Stimulated activated CD8-positive, alpha-beta memory T cell treated with anti-CD3 and anti-CD28 coated beads, Interleukin-7, amount 100 ng/mL, for 48 hours (primary cell): ENCODE measurements around the gene ELMO1.

Experiments
- DNase-seq, 2 donors: peaks; one replicate each; pipeline ENCODE4 v3.0.0-alpha.2; 2020; ENCODE audit warnings: low read depth in 1 of 2; ENCODE audit errors: extremely low read depth in 1 of 2

Gene ELMO1

GRCh38 chr7:36942541-36942940 is 506.1 kb downstream of the ELMO1 start:
- DNase-seq = no peak

- DNase-seq = no peak
Measured at GRCh38 chr7:36942025-36942424, 506.6 kb downstream of the ELMO1 start.

- DNase-seq = no peak
Measured at GRCh38 chr7:36941359-36941758, 507.3 kb downstream of the ELMO1 start.

GRCh38 chr7:36939816-36940215 is 508.8 kb downstream of the ELMO1 start:
- no peak for DNase-seq

- DNase-seq = no peak
Measured at GRCh38 chr7:36937754-36938563, 510.7 kb downstream of the ELMO1 start.

GRCh38 chr7:36931892-36932291 is 516.8 kb downstream of the ELMO1 start:
- no peak for DNase-seq

GRCh38 chr7:36929791-36930190 is 518.9 kb downstream of the ELMO1 start:
- no peak for DNase-seq

- DNase-seq = no peak
Measured at GRCh38 chr7:36928718-36929117, 519.9 kb downstream of the ELMO1 start.

GRCh38 chr7:36928311-36928710 is 520.4 kb downstream of the ELMO1 start:
- DNase-seq = no peak

- no peak for DNase-seq
Measured at GRCh38 chr7:36925691-36926090, 523.0 kb downstream of the ELMO1 start.

GRCh38 chr7:36925207-36925606 is 523.5 kb downstream of the ELMO1 start:
- DNase-seq = no peak

GRCh38 chr7:36923943-36924436 is 524.7 kb downstream of the ELMO1 start:
- no peak for DNase-seq

GRCh38 chr7:36923185-36923584 is 525.5 kb downstream of the ELMO1 start:
- DNase-seq = no peak

- no peak for DNase-seq
Measured at GRCh38 chr7:36920433-36920832, 528.2 kb downstream of the ELMO1 start.

- no peak for DNase-seq
Measured at GRCh38 chr7:36919738-36920137, 528.9 kb downstream of the ELMO1 start.

GRCh38 chr7:36918591-36918990 is 530.1 kb downstream of the ELMO1 start:
- no peak for DNase-seq

- DNase-seq = no peak
Measured at GRCh38 chr7:36916619-36917018, 532.0 kb downstream of the ELMO1 start.

- no peak for DNase-seq
Measured at GRCh38 chr7:36916116-36916515, 532.5 kb downstream of the ELMO1 start.

GRCh38 chr7:36911788-36912187 is 536.9 kb downstream of the ELMO1 start:
- no peak for DNase-seq

- no peak for DNase-seq
Measured at GRCh38 chr7:36910859-36911258, 537.8 kb downstream of the ELMO1 start.

GRCh38 chr7:36910401-36910800 is 538.3 kb downstream of the ELMO1 start:
- DNase-seq = no peak

GRCh38 chr7:36906956-36907635 is 541.6 kb downstream of the ELMO1 start:
- no peak for DNase-seq
